Lower leg skin (tissue), 3 donors: ENCODE measurements around the gene ZFP36.

ENCODE experiments used
- CTCF ChIP-seq, 3 donors: fragments of 450-650 bp; IDR thresholded peaks; one replicate each; pipeline ENCODE4 v1.5.1; 2016; ENCODE audit warnings: antibody characterized with exemption in 3 of 3, mild to moderate bottlenecking in 3 of 3, moderate library complexity in 2 of 3
- POLR2A ChIP-seq, 2 donors: fragments of 450-650 bp; IDR thresholded peaks; one replicate each; pipeline ENCODE4 v1.6.1; 2016 to 2017; ENCODE audit warnings: antibody characterized with exemption in 2 of 2, mild to moderate bottlenecking in 1 of 2, moderate library complexity in 1 of 2

GRCh38 chr19:39372047-39372802, 34.4 kb upstream of the ZFP36 start:
- TF ChIP-seq CTCF (IDR thresholded peaks at IDR 0.05), result no peak
- TF ChIP-seq POLR2A (IDR thresholded peaks at IDR 0.05), result no peak
